Astrocyte of the spinal cord (primary cell): ENCODE results near the gene GAPDH.

ENCODE experiments used
- DNase-seq: peaks from one replicate; pipeline ENCODE4 v3.0.0; 2011; ENCODE audit warnings: low read depth, low spot score
- H3K4me3 ChIP-seq: 2 replicates; pipeline ENCODE4 v1.5.1; 2011; ENCODE audit warnings: low read depth, mild to moderate bottlenecking, low read length, moderate library complexity
- in situ Hi-C: cut with HindIII; loops from 2 replicates; pipeline ENCODE4 v1.10.0; 2017; ENCODE audit warnings: low sequenced_read_pairs
- TF ChIP-seq, protein P1 (sequence below): IDR thresholded peaks from 2 replicates; pipeline ENCODE4 v1.5.1; 2012; ENCODE audit warnings: low read depth, mild to moderate bottlenecking, low read length, inconsistent platforms

GAPDH gene

GRCh38 chr12:6549684-6550151 is 15.4 kb downstream of the GAPDH start:
- DNase-seq = no peak
- no peak overlapping the region for H3K4me3 ChIP-seq
- in situ Hi-C loops = no loop called here
- TF ChIP-seq, protein P1, sequence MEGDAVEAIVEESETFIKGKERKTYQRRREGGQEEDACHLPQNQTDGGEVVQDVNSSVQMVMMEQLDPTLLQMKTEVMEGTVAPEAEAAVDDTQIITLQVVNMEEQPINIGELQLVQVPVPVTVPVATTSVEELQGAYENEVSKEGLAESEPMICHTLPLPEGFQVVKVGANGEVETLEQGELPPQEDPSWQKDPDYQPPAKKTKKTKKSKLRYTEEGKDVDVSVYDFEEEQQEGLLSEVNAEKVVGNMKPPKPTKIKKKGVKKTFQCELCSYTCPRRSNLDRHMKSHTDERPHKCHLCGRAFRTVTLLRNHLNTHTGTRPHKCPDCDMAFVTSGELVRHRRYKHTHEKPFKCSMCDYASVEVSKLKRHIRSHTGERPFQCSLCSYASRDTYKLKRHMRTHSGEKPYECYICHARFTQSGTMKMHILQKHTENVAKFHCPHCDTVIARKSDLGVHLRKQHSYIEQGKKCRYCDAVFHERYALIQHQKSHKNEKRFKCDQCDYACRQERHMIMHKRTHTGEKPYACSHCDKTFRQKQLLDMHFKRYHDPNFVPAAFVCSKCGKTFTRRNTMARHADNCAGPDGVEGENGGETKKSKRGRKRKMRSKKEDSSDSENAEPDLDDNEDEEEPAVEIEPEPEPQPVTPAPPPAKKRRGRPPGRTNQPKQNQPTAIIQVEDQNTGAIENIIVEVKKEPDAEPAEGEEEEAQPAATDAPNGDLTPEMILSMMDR = no peak

DNA sequence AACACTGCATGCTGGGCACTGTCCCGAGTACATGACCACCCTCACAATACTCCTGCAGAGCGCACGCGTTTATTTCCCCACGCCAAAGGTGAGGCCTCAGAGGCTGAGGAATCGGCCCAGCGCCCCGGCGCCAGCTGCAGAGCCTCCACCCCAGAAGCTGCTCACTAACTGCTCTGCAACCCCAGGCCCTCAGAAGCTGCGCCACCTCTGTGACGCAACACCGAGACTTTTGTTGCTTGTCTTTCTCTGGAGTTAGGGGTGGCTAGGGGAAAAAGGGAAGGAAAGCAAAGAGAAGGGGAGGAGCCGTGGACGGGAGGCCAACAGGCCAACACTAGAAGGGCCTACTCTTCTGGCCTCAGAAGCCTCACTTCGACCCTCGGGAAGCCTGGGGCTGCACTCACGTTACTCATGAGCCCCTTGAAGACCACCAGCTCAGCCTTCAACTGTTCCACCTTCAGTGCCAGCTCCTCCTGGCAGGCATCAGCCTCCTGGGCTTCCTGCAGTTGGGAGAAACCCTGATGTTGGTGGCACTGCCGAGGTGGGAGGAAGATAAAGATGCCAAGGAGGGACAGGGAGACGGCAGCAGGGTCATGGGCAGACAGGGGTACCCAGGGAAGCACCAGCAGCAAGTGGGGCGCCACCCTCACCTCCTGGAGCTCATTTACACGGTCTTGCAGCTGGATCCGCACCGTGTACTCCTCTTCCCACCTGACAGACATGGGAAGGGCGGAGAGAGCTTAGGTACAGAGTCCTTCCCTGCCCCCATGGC is 16.2 kb downstream of the GAPDH start:
- no peak for DNase-seq
- in situ Hi-C loops = no loop called here
- no peak overlapping the region for H3K4me3 ChIP-seq
- TF ChIP-seq, protein P1 = no peak

GRCh38 chr12:6551063-6551461 is 16.7 kb downstream of the GAPDH start:
- TF ChIP-seq, protein P1 = no peak
- no peak for DNase-seq
- in situ Hi-C loops = no loop called here
- H3K4me3 ChIP-seq = no peak overlapping the region

DNA sequence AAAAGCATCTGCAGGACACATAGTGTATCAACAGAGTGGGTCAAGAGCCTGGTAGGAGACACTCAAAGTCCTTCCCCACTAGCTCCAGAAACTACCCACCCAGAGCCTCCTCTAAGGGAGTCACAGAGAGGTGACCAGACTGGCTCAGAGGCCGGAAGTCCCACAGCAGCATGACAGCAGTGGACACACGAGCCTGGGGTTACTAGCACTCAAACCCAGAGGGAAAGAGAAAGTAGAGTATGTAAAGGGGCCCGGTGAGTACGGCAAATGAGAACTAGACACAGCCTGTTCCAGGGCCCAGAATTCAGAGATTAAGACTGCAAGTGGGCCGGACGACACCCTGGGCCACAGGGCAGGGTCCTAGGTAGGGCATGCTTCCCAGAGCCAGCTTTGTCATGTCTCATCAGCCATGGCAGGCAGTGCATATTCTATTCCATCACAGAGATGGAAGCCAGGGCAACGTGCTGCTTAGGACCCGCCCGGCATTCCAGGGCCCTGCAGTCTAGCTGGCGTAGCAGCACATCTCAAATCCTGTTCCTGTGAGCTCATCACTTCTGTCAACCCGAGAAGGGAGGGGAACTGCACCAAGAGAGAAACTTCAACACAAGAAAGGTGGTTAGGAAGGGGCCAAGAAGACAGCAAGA is 17.3 kb downstream of the GAPDH start:
- DNase-seq = peak; percentile 66
- H3K4me3 ChIP-seq = no peak overlapping the region
- in situ Hi-C loops = no loop called here
- TF ChIP-seq, protein P1 = no peak

- H3K4me3 ChIP-seq = no peak overlapping the region
- TF ChIP-seq, protein P1 = no peak
- DNase-seq = no peak
- in situ Hi-C loops = no loop called here
Observed at GRCh38 chr12:6552140-6552551, 17.8 kb downstream of the GAPDH start.

DNA sequence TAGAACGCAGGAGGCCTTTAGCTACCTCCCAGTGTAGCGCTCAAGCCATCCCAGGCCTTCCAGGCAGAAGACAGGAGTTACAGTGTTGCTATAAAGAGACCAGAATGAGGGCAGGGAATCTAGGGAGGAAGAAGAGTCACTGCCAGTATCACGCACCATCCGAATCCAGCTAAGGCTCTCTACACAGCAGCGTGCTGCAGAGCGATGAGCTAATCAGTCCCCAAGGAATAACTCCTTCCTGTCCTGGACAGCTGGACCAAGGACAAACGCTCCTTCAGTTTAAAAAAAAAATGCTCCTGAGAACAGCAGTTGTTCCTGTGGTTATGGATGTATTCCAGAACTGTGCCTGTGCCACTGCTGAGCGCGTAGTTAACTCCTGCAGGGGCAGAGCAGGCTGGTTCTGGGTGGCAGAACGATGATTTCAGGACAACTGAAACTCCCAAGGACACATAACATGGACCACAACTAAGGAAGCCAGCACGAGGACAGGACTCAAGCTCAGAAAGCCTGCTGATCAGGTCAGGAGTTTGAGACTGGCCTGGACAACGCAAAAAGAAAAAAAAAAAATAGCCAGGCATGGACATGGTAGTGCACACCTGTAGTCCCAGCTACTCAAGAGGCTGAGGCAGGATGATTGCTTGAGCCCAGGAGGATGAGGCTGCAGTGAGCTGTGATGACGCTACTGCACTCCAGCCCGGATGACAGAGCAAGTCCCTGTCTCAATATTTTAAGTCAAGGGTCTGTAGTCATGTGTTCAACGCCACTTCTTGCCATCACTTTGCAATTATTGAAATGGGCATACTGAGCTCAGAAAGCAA is 18.9 kb downstream of the GAPDH start:
- TF ChIP-seq, protein P1 = no peak
- DNase-seq = peak; percentile 71
- in situ Hi-C loops = no loop called here
- no peak overlapping the region for H3K4me3 ChIP-seq
